ENCODE data around the gene UBR4. TPM values are rescaled to one million over a fixed set of nuclear protein-coding genes. Genes with fewer than 3 reads are reported as not detected.

Gene UBR4
- total RNA-seq, 1 experiment from 2014 or later: 131 TPM

GRCh38 chr1:19154876-19155275 is 55.2 kb downstream of the UBR4 start:
- no peaks in the 10 kb centered on the region for H3K9me3 Mint-ChIP-seq
- WGBS (ENCODE audit: extremely low coverage, insufficient read length, low lambda C conversion rate): no CpG with 5 or more reads among the region's 7 CpGs
- no peaks in the 10 kb centered on the region for H4K20me1 ChIP-seq (ENCODE audit: control insufficient read depth, insufficient read depth, insufficient read length)

More at GRCh38 chr1:19154876-19155275, 55.2 kb downstream of the UBR4 start:
- no peaks in the 10 kb centered on the region for H3K4me1 Mint-ChIP-seq
- H3K18ac ChIP-seq (ENCODE audit: insufficient read length, low read depth, low read length): no peak overlapping the region
- no peak overlapping the region for H2BK15ac ChIP-seq (ENCODE audit: low read depth, low read length)
- H3K23ac ChIP-seq (ENCODE audit: insufficient read length, low read depth, low read length): no peak overlapping the region
- TF ChIP-seq CTCF (conservative IDR thresholded peaks at IDR 0.05): no peak
- H3K14ac ChIP-seq (ENCODE audit: insufficient read depth, low read length): no peak overlapping the region
- H3K27me3 Mint-ChIP-seq (ENCODE audit: low read depth): no peaks in the 10 kb centered on the region
- no peak overlapping the region for H4K91ac ChIP-seq (ENCODE audit: insufficient read length, low read depth, low read length)
- H3K27ac Mint-ChIP-seq: no peak overlapping the region
- H3K79me2 ChIP-seq (ENCODE audit: insufficient read depth, low read length): no peaks in the 10 kb centered on the region
- no peak overlapping the region for H3T11ph ChIP-seq (ENCODE audit: low read length)
- no peak overlapping the region for H4K8ac ChIP-seq (replicated peaks; ENCODE audit: insufficient read length, low read depth, low read length)
- no peaks in the 10 kb centered on the region for H3K27me3 ChIP-seq (ENCODE audit: insufficient read depth, low read length)
- no peak overlapping the region for H3K4me3 Mint-ChIP-seq
- no peak overlapping the region for H3K4me2 ChIP-seq (ENCODE audit: insufficient read depth, insufficient read length, low read length)
- no peak overlapping the region for H2BK12ac ChIP-seq (ENCODE audit: insufficient read length, low read depth, low read length)
- peaks cover 58 to 99% (median 95%) of the 10 kb centered on the region in 3 experiments; a peak in 6 of 7 replicates for H3K36me3 Mint-ChIP-seq (ENCODE audit: insufficient read depth in 1 of 3, low read depth in 3 of 3)
- H4K5ac ChIP-seq (ENCODE audit: insufficient read length, low read depth, low read length): no peak overlapping the region
- no peak overlapping the region for H2AFZ ChIP-seq (ENCODE audit: low read length)
- no peaks in the 10 kb centered on the region for H3K79me1 ChIP-seq (ENCODE audit: insufficient read depth, low read depth, low read length, poor library complexity, severe bottlenecking)
- H3K4ac ChIP-seq (ENCODE audit: low read depth, low read length): no peak overlapping the region
- no peak overlapping the region for H3K27ac ChIP-seq (ENCODE audit: insufficient read length, low read depth, low read length)
- H2AK5ac ChIP-seq (ENCODE audit: insufficient read length, low read length): no peak overlapping the region
- no peak for DNase-seq
- H3K56ac ChIP-seq (ENCODE audit: insufficient read length, low read depth, low read length): no peak overlapping the region
- no peak overlapping the region for H2BK5ac ChIP-seq (ENCODE audit: insufficient read length, low read length)
- H3K9me3 ChIP-seq (ENCODE audit: control insufficient read depth, low read depth, low read length): no peaks in the 10 kb centered on the region
- H2BK120ac ChIP-seq (ENCODE audit: low read depth, low read length, poor library complexity, severe bottlenecking): no peak overlapping the region
- no peak overlapping the region for H2BK20ac ChIP-seq (ENCODE audit: low read depth, low read length, poor library complexity, severe bottlenecking)
- no peaks in the 10 kb centered on the region for H3K4me1 ChIP-seq (ENCODE audit: insufficient read depth, low read length)
- no peaks in the 10 kb centered on the region for H3K23me2 ChIP-seq (ENCODE audit: insufficient read length, low read depth, low read length, poor library complexity, severe bottlenecking)
- no peak overlapping the region for H3K9ac ChIP-seq (ENCODE audit: extremely low read depth, insufficient read length, low read length)
